Heart left ventricle (tissue), 13 donors: ENCODE data around the gene EPO.

Experiments used
- POLR2A ChIP-seq, 2 donors: fragments of 450-650 bp; IDR thresholded peaks; one replicate each; pipeline ENCODE4 v1.6.1; 2017; ENCODE audit warnings: antibody characterized with exemption in 2 of 2, mild to moderate bottlenecking in 2 of 2, moderate library complexity in 2 of 2
- TF ChIP-seq, protein P1 (sequence below), 12 donors: fragments of 200-600 bp; sonication (generic) in 4 of 12; IDR thresholded peaks; one replicate each; pipeline versions ENCODE4 v1.5.0 to v1.8.0; 2018 to 2022; ENCODE audit warnings: antibody characterized with exemption in 12 of 12, mild to moderate bottlenecking in 5 of 12
- donor health status: ischemic (EF 13 %, LVEDD 7.1; RV severe dilation, severe dysfunction).
- donor health status: DM: no; HTN: yes; CAD: no.
- donor health status: DM: no; HTN: no; CAD: no.
- donor health status: ischemic (EF 25% LVEDD 6.9; RV normal size, moderate dysfunction).
- donor health status: ischemic (EF 25% LVEDD 5.7; RV mildly dilated, moderate dysfunction).
- donor health status: ischemic (EF 35%, LVEDD 5.7; RV mildly dilated, moderate dysfunction).
- donor health status: nonischemic (EF 11% LVEDD 7.7; RV severe dilation, severe dysfunction).
- donor health status: DM: yes; HTN: yes; CAD: no.
- donor health status: PGD.
- donor health status: ischemic (EF 29% LVEDD 5.4; RV normal size, mild dysfunction).
- donor health status: nonischemic (EF 23%, LVEDD 6.1; RV moderate dilation, normal function).

DNA sequence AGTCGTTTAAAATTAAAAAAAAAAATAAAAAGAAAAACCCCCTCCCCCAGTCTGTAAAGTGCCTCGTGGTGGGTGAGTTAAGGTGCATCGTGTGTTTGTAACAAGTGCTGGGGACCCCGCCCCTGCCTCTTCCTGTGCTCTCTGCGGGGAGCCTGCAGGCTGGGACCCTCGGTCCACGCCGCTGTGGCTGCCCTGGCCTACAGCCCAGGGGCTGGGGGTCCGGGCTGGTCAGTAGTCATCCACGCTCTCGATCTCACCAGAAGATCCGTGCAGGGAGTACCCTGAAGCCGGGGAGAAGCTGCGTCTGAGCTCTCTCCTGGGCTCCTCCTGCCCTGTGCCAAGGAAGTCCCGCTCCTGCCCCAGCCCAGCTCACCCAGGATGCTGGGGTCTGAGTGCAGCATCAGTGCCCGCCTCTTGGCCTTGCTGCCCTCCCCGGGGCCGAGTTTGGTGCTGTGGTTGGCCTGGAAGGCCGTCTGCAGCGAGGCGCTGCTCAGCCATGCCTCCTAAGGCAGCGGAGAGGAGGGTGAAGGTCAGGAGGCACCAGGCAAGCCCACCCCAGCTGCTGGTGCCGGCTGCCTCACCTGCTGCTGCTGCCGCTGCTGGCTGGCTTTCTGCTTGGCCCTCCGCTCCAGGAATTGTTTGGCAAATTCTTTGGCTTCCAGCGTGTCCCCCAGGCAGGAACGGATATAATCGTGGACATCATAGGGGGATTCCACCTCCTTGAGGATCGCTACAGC, 38.6 kb upstream of the EPO start:
- TF ChIP-seq, protein P1, sequence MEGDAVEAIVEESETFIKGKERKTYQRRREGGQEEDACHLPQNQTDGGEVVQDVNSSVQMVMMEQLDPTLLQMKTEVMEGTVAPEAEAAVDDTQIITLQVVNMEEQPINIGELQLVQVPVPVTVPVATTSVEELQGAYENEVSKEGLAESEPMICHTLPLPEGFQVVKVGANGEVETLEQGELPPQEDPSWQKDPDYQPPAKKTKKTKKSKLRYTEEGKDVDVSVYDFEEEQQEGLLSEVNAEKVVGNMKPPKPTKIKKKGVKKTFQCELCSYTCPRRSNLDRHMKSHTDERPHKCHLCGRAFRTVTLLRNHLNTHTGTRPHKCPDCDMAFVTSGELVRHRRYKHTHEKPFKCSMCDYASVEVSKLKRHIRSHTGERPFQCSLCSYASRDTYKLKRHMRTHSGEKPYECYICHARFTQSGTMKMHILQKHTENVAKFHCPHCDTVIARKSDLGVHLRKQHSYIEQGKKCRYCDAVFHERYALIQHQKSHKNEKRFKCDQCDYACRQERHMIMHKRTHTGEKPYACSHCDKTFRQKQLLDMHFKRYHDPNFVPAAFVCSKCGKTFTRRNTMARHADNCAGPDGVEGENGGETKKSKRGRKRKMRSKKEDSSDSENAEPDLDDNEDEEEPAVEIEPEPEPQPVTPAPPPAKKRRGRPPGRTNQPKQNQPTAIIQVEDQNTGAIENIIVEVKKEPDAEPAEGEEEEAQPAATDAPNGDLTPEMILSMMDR (IDR thresholded peaks at IDR 0.05) = no peak
- no peak for TF ChIP-seq POLR2A (IDR thresholded peaks at IDR 0.05)
